Activated CD4-positive, alpha-beta T cell treated with anti-CD3 and anti-CD28 coated beads, Interleukin-10, Interleukin-2, amounts not matched to agents 100 ng/mL and 50 ng/mL, durations not matched to agents 16 hours and 8 hours (primary cell): ENCODE data around the gene MYOM3.

ENCODE experiments used
- DNase-seq: peaks from one replicate; pipeline ENCODE4 v3.0.0-alpha.2; 2020

The MYOM3 gene

GRCh38 chr1:24095140-24095859 lies 16.6 kb downstream of the MYOM3 start:
- DNase-seq: no peak

- no peak for DNase-seq
Observed at GRCh38 chr1:24094554-24094953, 17.4 kb downstream of the MYOM3 start.

- DNase-seq: no peak
Observed at GRCh38 chr1:24093732-24094131, 18.2 kb downstream of the MYOM3 start.

- DNase-seq: no peak
Observed at GRCh38 chr1:24092979-24093378, 19.0 kb downstream of the MYOM3 start.

- DNase-seq: no peak
Observed at GRCh38 chr1:24091971-24092482, 19.9 kb downstream of the MYOM3 start.

- DNase-seq: no peak
Observed at GRCh38 chr1:24090736-24091135, 21.2 kb downstream of the MYOM3 start.

- no peak for DNase-seq
Observed at GRCh38 chr1:24089743-24090555, 22.0 kb downstream of the MYOM3 start.

GRCh38 chr1:24089027-24089742 lies 22.8 kb downstream of the MYOM3 start:
- no peak for DNase-seq

- no peak for DNase-seq
Observed at GRCh38 chr1:24086466-24086865, 25.5 kb downstream of the MYOM3 start.

- no peak for DNase-seq
Observed at GRCh38 chr1:24085546-24085945, 26.4 kb downstream of the MYOM3 start.

GRCh38 chr1:24085007-24085406 lies 26.9 kb downstream of the MYOM3 start:
- no peak for DNase-seq

- no peak for DNase-seq
Observed at GRCh38 chr1:24084050-24084449, 27.9 kb downstream of the MYOM3 start.

GRCh38 chr1:24082372-24082771 lies 29.6 kb downstream of the MYOM3 start:
- no peak for DNase-seq

GRCh38 chr1:24081190-24081589 lies 30.7 kb downstream of the MYOM3 start:
- DNase-seq: no peak

- DNase-seq: no peak
Observed at GRCh38 chr1:24080131-24080530, 31.8 kb downstream of the MYOM3 start.

GRCh38 chr1:24077278-24077978 lies 34.5 kb downstream of the MYOM3 start:
- no peak for DNase-seq

GRCh38 chr1:24075946-24076345 lies 36.0 kb downstream of the MYOM3 start:
- DNase-seq: no peak

- DNase-seq: no peak
Observed at GRCh38 chr1:24075590-24075854, 36.4 kb downstream of the MYOM3 start.

- no peak for DNase-seq
Observed at GRCh38 chr1:24074817-24075589, 36.9 kb downstream of the MYOM3 start.

- no peak for DNase-seq
Observed at GRCh38 chr1:24074196-24074595, 37.7 kb downstream of the MYOM3 start.

- DNase-seq: no peak
Observed at GRCh38 chr1:24071941-24072340, 40.0 kb downstream of the MYOM3 start.

GRCh38 chr1:24070821-24071393 lies 41.0 kb downstream of the MYOM3 start:
- peak; percentile 77 for DNase-seq
